Heart left ventricle (tissue), 13 donors: Measurements from ENCODE around the gene ZEB1.

Experiments
- POLR2A ChIP-seq, 2 donors: fragments of 450-650 bp; IDR thresholded peaks; one replicate each; pipeline ENCODE4 v1.6.1; 2017; ENCODE audit warnings: antibody characterized with exemption in 2 of 2, mild to moderate bottlenecking in 2 of 2, moderate library complexity in 2 of 2
- TF ChIP-seq, protein P1 (sequence below), 12 donors: fragments of 200-600 bp; sonication (generic) in 4 of 12; IDR thresholded peaks; one replicate each; pipeline versions ENCODE4 v1.5.0 to v1.8.0; 2018 to 2022; ENCODE audit warnings: antibody characterized with exemption in 12 of 12, mild to moderate bottlenecking in 5 of 12
- donor health status: ischemic (EF 13 %, LVEDD 7.1; RV severe dilation, severe dysfunction).
- donor health status: DM: no; HTN: yes; CAD: no.
- donor health status: DM: no; HTN: no; CAD: no.
- donor health status: ischemic (EF 25% LVEDD 6.9; RV normal size, moderate dysfunction).
- donor health status: ischemic (EF 25% LVEDD 5.7; RV mildly dilated, moderate dysfunction).
- donor health status: ischemic (EF 35%, LVEDD 5.7; RV mildly dilated, moderate dysfunction).
- donor health status: nonischemic (EF 11% LVEDD 7.7; RV severe dilation, severe dysfunction).
- donor health status: DM: yes; HTN: yes; CAD: no.
- donor health status: PGD.
- donor health status: ischemic (EF 29% LVEDD 5.4; RV normal size, mild dysfunction).
- donor health status: nonischemic (EF 23%, LVEDD 6.1; RV moderate dilation, normal function).

DNA sequence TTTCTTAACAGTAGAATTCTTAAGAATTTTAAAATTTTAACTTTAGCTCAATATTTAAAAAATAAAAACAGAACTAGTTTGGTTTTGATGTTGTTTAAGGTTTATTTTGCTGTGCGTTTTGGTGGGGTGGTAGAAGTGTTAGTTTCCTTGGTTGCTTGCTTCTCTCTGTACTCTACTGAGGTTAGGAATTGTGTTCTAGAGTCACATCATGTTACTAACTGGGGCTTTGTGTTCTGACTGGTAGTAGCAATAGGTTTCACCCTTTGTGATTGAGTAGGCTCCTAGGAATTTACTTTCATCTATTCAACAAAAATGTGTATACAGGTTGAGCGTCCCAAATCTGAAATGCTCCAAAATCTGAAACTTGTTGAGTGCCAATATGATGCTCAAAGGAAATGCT is 99.5 kb downstream of the ZEB1 start:
- TF ChIP-seq, protein P1, sequence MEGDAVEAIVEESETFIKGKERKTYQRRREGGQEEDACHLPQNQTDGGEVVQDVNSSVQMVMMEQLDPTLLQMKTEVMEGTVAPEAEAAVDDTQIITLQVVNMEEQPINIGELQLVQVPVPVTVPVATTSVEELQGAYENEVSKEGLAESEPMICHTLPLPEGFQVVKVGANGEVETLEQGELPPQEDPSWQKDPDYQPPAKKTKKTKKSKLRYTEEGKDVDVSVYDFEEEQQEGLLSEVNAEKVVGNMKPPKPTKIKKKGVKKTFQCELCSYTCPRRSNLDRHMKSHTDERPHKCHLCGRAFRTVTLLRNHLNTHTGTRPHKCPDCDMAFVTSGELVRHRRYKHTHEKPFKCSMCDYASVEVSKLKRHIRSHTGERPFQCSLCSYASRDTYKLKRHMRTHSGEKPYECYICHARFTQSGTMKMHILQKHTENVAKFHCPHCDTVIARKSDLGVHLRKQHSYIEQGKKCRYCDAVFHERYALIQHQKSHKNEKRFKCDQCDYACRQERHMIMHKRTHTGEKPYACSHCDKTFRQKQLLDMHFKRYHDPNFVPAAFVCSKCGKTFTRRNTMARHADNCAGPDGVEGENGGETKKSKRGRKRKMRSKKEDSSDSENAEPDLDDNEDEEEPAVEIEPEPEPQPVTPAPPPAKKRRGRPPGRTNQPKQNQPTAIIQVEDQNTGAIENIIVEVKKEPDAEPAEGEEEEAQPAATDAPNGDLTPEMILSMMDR (IDR thresholded peaks at IDR 0.05), result no peak
- TF ChIP-seq POLR2A (IDR thresholded peaks at IDR 0.05), result no peak
